ENCODE data around the gene KRTAP10-1. TPM values are rescaled to one million over a fixed set of nuclear protein-coding genes. Genes with fewer than 3 reads are reported as not detected.

KRTAP10-1 gene
- total RNA-seq, 1 donor from 2014 or later = not detected

GRCh38 chr21:44530221-44530902 is 9.6 kb downstream of the KRTAP10-1 start:
- no peak for TF ChIP-seq CTCF (IDR thresholded peaks at IDR 0.05; ENCODE audit: unreplicated experiment)
- Mint-ChIP-seq H3K4me3 (ENCODE audit: unreplicated experiment) (peak overlapping the region; percentile 13), H3K27ac (ENCODE audit: unreplicated experiment) (peak overlapping the region; percentile 39), H3K27me3 (ENCODE audit: unreplicated experiment) (peaks cover 14% of the 10 kb centered on the region), H3K4me1 (ENCODE audit: unreplicated experiment) (no peaks in the 10 kb centered on the region), H3K9me3 (ENCODE audit: unreplicated experiment) (no peaks in the 10 kb centered on the region), H3K36me3 (ENCODE audit: low read depth, unreplicated experiment) (peaks cover 10% of the 10 kb centered on the region)
- no peak for DNase-seq (ENCODE audit: low spot score)

GRCh38 chr21:44529503-44530125 is 10.4 kb downstream of the KRTAP10-1 start:
- Mint-ChIP-seq H3K9me3 (ENCODE audit: unreplicated experiment) (no peaks in the 10 kb centered on the region), H3K36me3 (ENCODE audit: low read depth, unreplicated experiment) (peaks cover 6% of the 10 kb centered on the region), H3K4me3 (ENCODE audit: unreplicated experiment) (no peak overlapping the region), H3K27ac (ENCODE audit: unreplicated experiment) (no peak overlapping the region), H3K4me1 (ENCODE audit: unreplicated experiment) (no peaks in the 10 kb centered on the region), H3K27me3 (ENCODE audit: unreplicated experiment) (peaks cover 10% of the 10 kb centered on the region)
- no peak for TF ChIP-seq CTCF (IDR thresholded peaks at IDR 0.05; ENCODE audit: unreplicated experiment)
- DNase-seq (ENCODE audit: low spot score) = no peak

GRCh38 chr21:44529011-44529421 is 11.0 kb downstream of the KRTAP10-1 start:
- Mint-ChIP-seq H3K9me3 (ENCODE audit: unreplicated experiment) (no peaks in the 10 kb centered on the region), H3K36me3 (ENCODE audit: low read depth, unreplicated experiment) (peaks cover 5% of the 10 kb centered on the region), H3K27me3 (ENCODE audit: unreplicated experiment) (peaks cover 10% of the 10 kb centered on the region), H3K4me3 (ENCODE audit: unreplicated experiment) (no peak overlapping the region), H3K4me1 (ENCODE audit: unreplicated experiment) (no peaks in the 10 kb centered on the region), H3K27ac (ENCODE audit: unreplicated experiment) (no peak overlapping the region)
- DNase-seq (ENCODE audit: low spot score) = no peak
- no peak for TF ChIP-seq CTCF (IDR thresholded peaks at IDR 0.05; ENCODE audit: unreplicated experiment)

- DNase-seq (ENCODE audit: low spot score) = no peak
- H3K36me3 Mint-ChIP-seq (ENCODE audit: low read depth, unreplicated experiment) = peaks cover 5% of the 10 kb centered on the region
Measured at GRCh38 chr21:44528634-44528995, 11.4 kb downstream of the KRTAP10-1 start.

More at GRCh38 chr21:44528634-44528995, 11.4 kb downstream of the KRTAP10-1 start:
- no peak for TF ChIP-seq CTCF (IDR thresholded peaks at IDR 0.05; ENCODE audit: unreplicated experiment)
- Mint-ChIP-seq H3K4me3 (ENCODE audit: unreplicated experiment) (no peak overlapping the region), H3K27me3 (ENCODE audit: unreplicated experiment) (peaks cover 10% of the 10 kb centered on the region), H3K4me1 (ENCODE audit: unreplicated experiment) (no peaks in the 10 kb centered on the region), H3K27ac (ENCODE audit: unreplicated experiment) (no peak overlapping the region), H3K9me3 (ENCODE audit: unreplicated experiment) (no peaks in the 10 kb centered on the region)
